Coronary artery (tissue), 2 donors: ENCODE results near the gene KEL.

Source experiments
- DNase-seq: peaks from one replicate; pipeline ENCODE4 v3.0.0-alpha.2; 2017; ENCODE audit warnings: low spot score
- H3K27ac ChIP-seq, 2 donors: fragments of 200-600 bp; sonication (generic); one replicate each; pipeline ENCODE4 v1.5.1; 2016 to 2019
- H3K4me3 ChIP-seq: fragments of 200-600 bp; sonication (generic); 2 replicates; pipeline ENCODE4 v1.5.1; 2016; ENCODE audit warnings: mild to moderate bottlenecking, moderate library complexity
- TF ChIP-seq, protein P1 (sequence below): fragments of 200-600 bp; sonication (generic); IDR thresholded peaks from one replicate; pipeline ENCODE4 v1.5.1; 2019; ENCODE audit warnings: antibody characterized with exemption

KEL gene

DNA sequence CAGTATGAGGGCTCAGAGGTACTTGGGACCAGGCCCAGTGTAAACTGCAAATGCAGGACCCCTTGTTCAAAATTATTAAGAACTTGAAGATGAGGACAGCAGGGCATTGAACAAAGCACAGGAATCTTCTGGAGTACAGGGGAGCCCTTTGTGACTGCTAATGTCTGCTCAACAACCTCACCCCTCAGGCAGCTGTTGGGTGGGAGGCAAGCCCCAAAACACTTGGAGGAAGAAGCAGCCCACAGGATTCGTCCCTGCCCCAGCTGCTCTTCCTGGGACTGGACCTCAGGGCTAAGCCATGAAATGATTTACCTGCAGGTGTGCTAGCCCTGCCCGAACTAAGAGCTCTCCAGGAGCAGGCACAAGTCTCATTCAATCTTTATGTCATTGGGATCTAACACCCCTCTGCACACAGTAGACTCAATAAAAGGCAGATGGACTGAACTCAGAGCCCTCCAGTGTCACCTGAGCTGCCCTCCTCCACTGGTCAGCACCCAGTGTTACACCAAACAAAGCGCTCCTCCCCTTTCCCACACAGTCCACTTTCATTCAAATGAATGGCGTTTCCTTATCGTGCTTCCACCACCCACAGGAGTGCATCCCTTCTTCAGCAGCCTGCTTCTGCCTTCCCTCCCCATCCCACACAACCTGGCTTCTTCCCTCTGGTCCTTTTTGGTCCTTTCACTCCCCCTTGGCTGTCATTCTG is 29.6 kb downstream of the KEL start:
- H3K27ac ChIP-seq = no peak overlapping the region
- DNase-seq = peak; percentile 43
- H3K4me3 ChIP-seq = no peak overlapping the region
- TF ChIP-seq, protein P1, sequence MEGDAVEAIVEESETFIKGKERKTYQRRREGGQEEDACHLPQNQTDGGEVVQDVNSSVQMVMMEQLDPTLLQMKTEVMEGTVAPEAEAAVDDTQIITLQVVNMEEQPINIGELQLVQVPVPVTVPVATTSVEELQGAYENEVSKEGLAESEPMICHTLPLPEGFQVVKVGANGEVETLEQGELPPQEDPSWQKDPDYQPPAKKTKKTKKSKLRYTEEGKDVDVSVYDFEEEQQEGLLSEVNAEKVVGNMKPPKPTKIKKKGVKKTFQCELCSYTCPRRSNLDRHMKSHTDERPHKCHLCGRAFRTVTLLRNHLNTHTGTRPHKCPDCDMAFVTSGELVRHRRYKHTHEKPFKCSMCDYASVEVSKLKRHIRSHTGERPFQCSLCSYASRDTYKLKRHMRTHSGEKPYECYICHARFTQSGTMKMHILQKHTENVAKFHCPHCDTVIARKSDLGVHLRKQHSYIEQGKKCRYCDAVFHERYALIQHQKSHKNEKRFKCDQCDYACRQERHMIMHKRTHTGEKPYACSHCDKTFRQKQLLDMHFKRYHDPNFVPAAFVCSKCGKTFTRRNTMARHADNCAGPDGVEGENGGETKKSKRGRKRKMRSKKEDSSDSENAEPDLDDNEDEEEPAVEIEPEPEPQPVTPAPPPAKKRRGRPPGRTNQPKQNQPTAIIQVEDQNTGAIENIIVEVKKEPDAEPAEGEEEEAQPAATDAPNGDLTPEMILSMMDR = no peak

DNA sequence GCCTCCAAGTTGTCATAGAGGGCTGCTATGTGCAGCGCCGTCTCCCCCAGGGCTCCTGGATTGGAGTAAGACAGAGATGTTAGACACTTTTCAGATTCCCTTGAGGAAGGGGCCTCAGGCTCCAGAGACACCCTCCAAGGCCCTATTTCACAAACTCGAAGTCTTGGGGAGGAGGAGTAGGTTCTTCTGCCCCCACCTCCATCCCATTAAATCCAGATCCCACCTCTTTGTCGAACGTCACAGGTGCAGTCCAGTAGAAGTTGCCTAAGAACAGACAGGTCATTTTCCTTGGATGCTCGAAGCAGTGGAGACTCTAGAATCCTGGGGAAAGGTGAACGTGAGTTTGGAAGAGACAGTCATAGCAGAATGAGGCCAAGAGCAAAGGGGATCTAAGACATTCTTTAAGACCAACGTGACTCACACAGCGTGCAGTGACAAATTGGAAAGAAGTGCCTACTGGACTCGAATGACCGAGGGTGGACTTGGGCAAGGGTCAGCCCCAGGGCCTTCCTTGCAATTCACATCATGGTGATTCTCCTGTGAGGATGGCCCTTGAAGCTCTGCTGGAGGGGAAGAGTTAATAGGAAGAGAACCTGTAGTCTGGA is 31.9 kb downstream of the KEL start:
- TF ChIP-seq, protein P1 = no peak
- peak; percentile 26 for DNase-seq
- no peak overlapping the region for H3K27ac ChIP-seq
- no peak overlapping the region for H3K4me3 ChIP-seq

DNA sequence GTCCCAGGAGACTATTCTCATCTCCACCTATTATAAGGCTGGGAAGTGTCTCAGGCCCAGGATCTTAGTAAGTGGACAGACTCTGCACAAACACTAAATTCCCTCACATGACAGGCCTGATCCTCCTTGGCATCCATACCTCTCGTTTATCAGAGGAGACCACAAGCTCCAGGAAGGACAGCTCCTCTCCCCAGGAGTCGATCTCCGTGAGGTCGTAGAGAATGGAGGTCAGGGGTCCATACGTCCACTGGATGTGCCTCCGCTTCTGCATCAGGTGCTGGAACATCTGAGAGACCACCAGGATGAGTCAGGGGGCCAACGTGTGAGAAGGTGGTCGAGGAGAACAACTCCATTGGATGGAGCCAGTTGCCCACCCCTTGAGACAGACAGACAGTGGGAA is 34.2 kb downstream of the KEL start:
- Histone ChIP-seq H3K4me3 (no peak overlapping the region), H3K27ac (peak overlapping the region in 1 of 2 donors; percentile 43)
- TF ChIP-seq, protein P1 = no peak
- DNase-seq = no peak

DNA sequence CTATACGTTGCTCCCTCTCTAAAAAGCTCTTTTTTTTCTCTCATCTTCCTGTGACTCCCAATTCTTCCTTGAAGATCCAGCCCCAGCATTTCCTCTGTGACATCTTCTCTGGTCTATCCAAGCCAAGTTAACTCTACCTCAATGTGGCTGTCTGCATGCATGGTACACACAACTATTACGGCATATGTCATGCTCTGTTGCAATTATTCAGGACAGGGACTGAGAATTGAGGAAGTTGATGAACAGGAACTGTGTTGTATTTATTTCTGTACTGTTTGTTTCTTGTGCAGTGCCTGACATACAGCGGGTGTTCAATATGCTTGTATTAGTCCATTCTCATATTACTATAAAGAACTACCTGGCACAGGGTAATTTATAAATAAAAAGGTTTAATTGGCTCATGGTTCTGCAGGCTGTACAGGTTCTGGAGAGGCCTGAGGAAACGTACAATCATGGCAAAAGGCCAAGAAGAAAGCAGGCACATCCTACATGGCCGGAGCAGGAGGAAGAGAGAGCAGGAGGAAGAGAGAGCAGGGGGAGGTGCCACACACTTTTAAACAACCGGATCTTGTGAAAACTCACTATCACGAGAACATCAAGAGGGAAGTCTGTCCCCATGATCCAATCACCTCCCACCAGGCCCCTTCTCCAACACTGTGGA is 34.9 kb downstream of the KEL start:
- Histone ChIP-seq H3K4me3 (no peak overlapping the region), H3K27ac (peak overlapping the region in 1 of 2 donors; percentile 43)
- TF ChIP-seq, protein P1 = no peak
- DNase-seq = no peak

DNA sequence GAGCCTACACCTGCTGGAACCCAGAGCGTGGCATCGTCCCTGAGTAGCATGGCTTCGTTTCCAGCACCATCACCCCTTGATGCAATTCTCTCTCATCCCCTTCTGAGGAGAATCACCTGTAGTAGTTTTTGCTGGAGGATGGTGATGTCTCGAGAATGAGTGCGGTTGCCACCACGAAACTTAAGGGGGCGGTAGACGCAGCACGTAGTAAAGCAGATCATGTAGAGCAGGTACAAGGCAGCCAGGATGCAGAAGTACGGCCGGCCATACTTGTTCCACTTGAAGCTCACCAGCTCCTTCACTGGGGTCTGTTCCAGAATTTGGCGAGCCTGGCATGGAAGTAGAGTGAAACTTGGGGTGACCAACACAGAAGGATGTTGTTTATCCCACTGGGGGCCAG is 36.8 kb downstream of the KEL start:
- TF ChIP-seq, protein P1 = no peak
- Histone ChIP-seq H3K27ac (no peak overlapping the region), H3K4me3 (no peak overlapping the region)
- DNase-seq = no peak

DNA sequence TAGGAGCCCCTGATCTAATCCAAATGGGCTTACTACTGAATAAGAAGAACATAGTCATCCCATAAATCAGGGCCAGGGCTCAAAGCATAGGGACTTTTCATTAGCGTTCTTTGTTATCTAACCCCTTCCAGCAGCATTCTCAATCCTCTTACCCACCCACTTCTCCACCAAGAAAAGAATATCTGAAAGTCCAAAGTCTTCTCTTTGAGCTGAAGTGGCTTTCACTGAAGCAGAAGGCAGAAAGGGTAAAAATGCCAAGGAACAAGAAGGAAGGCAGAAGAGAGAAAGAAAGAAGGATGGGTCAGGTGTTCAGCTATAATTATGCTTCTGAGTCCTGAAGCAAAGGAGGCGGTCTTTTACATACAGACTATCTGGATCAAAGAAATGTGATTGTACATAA is 38.8 kb downstream of the KEL start:
- H3K27ac ChIP-seq = no peak overlapping the region
- H3K4me3 ChIP-seq = no peak overlapping the region
- DNase-seq = no peak
- TF ChIP-seq, protein P1 = no peak

DNA sequence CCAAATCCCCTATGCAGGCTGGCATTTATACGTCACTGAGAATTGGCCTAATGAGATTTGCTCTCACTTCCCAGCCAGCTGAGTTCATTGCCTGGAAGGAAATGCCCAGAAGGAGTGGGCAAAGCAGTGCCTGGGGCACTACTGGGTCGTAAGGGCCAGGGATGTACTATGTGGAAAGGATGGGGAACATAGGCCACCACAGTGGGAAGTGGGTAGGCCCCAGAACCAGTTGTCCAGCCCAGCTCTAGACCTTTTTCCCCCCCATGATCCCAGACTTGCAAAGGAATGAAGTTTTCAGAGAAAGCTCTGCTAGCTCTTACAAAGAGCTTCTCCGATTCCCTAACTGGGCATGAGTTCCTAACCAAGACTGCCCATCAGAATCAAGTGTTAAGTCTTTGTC is 42.5 kb downstream of the KEL start:
- DNase-seq = no peak
- Histone ChIP-seq H3K27ac (no peak overlapping the region), H3K4me3 (no peak overlapping the region)
- TF ChIP-seq, protein P1 = no peak
